ENCODE measurements around the gene CD52.

Gene CD52

GRCh38 chr1:26296340-26297056 is 21.3 kb upstream of the CD52 start:
- Histone ChIP-seq H3K27ac (replicated peaks) (no peak overlapping the region), H3K27me3 (ENCODE audit: insufficient read depth, poor library complexity, severe bottlenecking) (no peaks in the 10 kb centered on the region), H3K4me3 (replicated peaks; ENCODE audit: insufficient read depth, low read length) (no peak overlapping the region)
- DNase-seq (ENCODE audit: low read depth in 1 of 2, low spot score in 1 of 2) = no peak
- TF ChIP-seq CTCF (IDR thresholded peaks at IDR 0.05; ENCODE audit: insufficient read depth, low read length) = no peak
- no peak for TF ChIP-seq POLR2AphosphoS5 (IDR thresholded peaks at IDR 0.05; ENCODE audit: low read depth)
- no peak for TF ChIP-seq GABPA (IDR thresholded peaks at IDR 0.05; ENCODE audit: low read depth)
- no peak for TF ChIP-seq SPI1 (IDR thresholded peaks at IDR 0.05; ENCODE audit: borderline replicate concordance, low read depth)
- no peak for TF ChIP-seq REST (IDR thresholded peaks at IDR 0.05; ENCODE audit: insufficient replicate concordance, low read depth)

- no peak for DNase-seq (ENCODE audit: low read depth in 1 of 2, low spot score in 1 of 2)
- Histone ChIP-seq H3K4me3 (replicated peaks; ENCODE audit: insufficient read depth, low read length) (no peak overlapping the region), H3K27ac (replicated peaks) (no peak overlapping the region), H3K27me3 (ENCODE audit: insufficient read depth, poor library complexity, severe bottlenecking) (no peaks in the 10 kb centered on the region)
- TF ChIP-seq REST (IDR thresholded peaks at IDR 0.05; ENCODE audit: insufficient replicate concordance, low read depth) = no peak
- TF ChIP-seq SPI1 (IDR thresholded peaks at IDR 0.05; ENCODE audit: borderline replicate concordance, low read depth) = no peak
- no peak for TF ChIP-seq CTCF (IDR thresholded peaks at IDR 0.05; ENCODE audit: insufficient read depth, low read length)
- TF ChIP-seq POLR2AphosphoS5 (IDR thresholded peaks at IDR 0.05; ENCODE audit: low read depth) = no peak
- no peak for TF ChIP-seq GABPA (IDR thresholded peaks at IDR 0.05; ENCODE audit: low read depth)
Observed at GRCh38 chr1:26297057-26297790, 20.5 kb upstream of the CD52 start.

GRCh38 chr1:26297791-26298124 is 20.0 kb upstream of the CD52 start:
- Histone ChIP-seq H3K4me3 (replicated peaks; ENCODE audit: insufficient read depth, low read length) (no peak overlapping the region), H3K27me3 (ENCODE audit: insufficient read depth, poor library complexity, severe bottlenecking) (no peaks in the 10 kb centered on the region), H3K27ac (replicated peaks) (no peak overlapping the region)
- DNase-seq (ENCODE audit: low read depth in 1 of 2, low spot score in 1 of 2) = no peak
- no peak for TF ChIP-seq GABPA (IDR thresholded peaks at IDR 0.05; ENCODE audit: low read depth)
- no peak for TF ChIP-seq POLR2AphosphoS5 (IDR thresholded peaks at IDR 0.05; ENCODE audit: low read depth)
- TF ChIP-seq REST (IDR thresholded peaks at IDR 0.05; ENCODE audit: insufficient replicate concordance, low read depth) = no peak
- no peak for TF ChIP-seq SPI1 (IDR thresholded peaks at IDR 0.05; ENCODE audit: borderline replicate concordance, low read depth)
- no peak for TF ChIP-seq CTCF (IDR thresholded peaks at IDR 0.05; ENCODE audit: insufficient read depth, low read length)
